ENCODE results near the gene ABCB11.

DNA sequence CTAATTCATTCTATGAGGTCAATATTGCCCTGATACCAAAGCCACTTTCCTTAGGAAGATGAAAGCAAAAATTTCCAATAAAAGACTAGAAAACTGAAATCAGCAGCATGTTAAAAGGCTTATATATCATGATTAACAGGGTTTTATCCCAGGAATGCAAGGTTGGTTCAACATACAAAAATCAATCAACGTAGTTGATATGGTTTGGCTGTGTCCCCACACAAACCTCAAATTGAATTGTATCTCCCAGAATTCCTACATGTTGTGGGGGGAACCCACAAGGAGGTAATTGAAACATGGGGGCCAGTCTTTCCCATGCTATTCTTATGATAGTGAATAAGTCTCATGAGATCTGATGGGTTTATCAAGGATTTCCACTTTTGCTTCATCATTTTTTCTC is 11.7 kb upstream of the ABCB11 start:
- TF ChIP-seq JUND (IDR thresholded peaks at IDR 0.05) (no peak), TAF1 (conservative IDR thresholded peaks at IDR 0.05) (no peak), YY1 (IDR thresholded peaks at IDR 0.05) (no peak), RXRA (IDR thresholded peaks at IDR 0.05) (no peak), SP1 (IDR thresholded peaks at IDR 0.05) (no peak), RAD21 (IDR thresholded peaks at IDR 0.05) (no peak), NR2F2 (IDR thresholded peaks at IDR 0.05) (no peak)
- TF ChIP-seq, protein P1, sequence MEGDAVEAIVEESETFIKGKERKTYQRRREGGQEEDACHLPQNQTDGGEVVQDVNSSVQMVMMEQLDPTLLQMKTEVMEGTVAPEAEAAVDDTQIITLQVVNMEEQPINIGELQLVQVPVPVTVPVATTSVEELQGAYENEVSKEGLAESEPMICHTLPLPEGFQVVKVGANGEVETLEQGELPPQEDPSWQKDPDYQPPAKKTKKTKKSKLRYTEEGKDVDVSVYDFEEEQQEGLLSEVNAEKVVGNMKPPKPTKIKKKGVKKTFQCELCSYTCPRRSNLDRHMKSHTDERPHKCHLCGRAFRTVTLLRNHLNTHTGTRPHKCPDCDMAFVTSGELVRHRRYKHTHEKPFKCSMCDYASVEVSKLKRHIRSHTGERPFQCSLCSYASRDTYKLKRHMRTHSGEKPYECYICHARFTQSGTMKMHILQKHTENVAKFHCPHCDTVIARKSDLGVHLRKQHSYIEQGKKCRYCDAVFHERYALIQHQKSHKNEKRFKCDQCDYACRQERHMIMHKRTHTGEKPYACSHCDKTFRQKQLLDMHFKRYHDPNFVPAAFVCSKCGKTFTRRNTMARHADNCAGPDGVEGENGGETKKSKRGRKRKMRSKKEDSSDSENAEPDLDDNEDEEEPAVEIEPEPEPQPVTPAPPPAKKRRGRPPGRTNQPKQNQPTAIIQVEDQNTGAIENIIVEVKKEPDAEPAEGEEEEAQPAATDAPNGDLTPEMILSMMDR (IDR thresholded peaks at IDR 0.05; ENCODE audit: low read depth, low read length, missing input control): no peak
- TF ChIP-seq, protein P2, sequence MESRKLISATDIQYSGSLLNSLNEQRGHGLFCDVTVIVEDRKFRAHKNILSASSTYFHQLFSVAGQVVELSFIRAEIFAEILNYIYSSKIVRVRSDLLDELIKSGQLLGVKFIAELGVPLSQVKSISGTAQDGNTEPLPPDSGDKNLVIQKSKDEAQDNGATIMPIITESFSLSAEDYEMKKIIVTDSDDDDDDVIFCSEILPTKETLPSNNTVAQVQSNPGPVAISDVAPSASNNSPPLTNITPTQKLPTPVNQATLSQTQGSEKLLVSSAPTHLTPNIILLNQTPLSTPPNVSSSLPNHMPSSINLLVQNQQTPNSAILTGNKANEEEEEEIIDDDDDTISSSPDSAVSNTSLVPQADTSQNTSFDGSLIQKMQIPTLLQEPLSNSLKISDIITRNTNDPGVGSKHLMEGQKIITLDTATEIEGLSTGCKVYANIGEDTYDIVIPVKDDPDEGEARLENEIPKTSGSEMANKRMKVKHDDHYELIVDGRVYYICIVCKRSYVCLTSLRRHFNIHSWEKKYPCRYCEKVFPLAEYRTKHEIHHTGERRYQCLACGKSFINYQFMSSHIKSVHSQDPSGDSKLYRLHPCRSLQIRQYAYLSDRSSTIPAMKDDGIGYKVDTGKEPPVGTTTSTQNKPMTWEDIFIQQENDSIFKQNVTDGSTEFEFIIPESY (IDR thresholded peaks at IDR 0.05): no peak
- TF ChIP-seq, protein P3, sequence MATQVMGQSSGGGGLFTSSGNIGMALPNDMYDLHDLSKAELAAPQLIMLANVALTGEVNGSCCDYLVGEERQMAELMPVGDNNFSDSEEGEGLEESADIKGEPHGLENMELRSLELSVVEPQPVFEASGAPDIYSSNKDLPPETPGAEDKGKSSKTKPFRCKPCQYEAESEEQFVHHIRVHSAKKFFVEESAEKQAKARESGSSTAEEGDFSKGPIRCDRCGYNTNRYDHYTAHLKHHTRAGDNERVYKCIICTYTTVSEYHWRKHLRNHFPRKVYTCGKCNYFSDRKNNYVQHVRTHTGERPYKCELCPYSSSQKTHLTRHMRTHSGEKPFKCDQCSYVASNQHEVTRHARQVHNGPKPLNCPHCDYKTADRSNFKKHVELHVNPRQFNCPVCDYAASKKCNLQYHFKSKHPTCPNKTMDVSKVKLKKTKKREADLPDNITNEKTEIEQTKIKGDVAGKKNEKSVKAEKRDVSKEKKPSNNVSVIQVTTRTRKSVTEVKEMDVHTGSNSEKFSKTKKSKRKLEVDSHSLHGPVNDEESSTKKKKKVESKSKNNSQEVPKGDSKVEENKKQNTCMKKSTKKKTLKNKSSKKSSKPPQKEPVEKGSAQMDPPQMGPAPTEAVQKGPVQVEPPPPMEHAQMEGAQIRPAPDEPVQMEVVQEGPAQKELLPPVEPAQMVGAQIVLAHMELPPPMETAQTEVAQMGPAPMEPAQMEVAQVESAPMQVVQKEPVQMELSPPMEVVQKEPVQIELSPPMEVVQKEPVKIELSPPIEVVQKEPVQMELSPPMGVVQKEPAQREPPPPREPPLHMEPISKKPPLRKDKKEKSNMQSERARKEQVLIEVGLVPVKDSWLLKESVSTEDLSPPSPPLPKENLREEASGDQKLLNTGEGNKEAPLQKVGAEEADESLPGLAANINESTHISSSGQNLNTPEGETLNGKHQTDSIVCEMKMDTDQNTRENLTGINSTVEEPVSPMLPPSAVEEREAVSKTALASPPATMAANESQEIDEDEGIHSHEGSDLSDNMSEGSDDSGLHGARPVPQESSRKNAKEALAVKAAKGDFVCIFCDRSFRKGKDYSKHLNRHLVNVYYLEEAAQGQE (IDR thresholded peaks at IDR 0.05): no peak
- TF ChIP-seq, protein P4, sequence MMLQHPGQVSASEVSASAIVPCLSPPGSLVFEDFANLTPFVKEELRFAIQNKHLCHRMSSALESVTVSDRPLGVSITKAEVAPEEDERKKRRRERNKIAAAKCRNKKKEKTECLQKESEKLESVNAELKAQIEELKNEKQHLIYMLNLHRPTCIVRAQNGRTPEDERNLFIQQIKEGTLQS (IDR thresholded peaks at IDR 0.05): no peak
- TF ChIP-seq, protein P5, sequence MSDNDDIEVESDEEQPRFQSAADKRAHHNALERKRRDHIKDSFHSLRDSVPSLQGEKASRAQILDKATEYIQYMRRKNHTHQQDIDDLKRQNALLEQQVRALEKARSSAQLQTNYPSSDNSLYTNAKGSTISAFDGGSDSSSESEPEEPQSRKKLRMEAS (IDR thresholded peaks at IDR 0.05): no peak
